Activated T-cell treated with anti-CD3 and anti-CD28 coated beads for 24 hours (primary cell): ENCODE measurements around the gene XRCC1.
A peak's percentile ranks its signal among the peaks of the same experiment; 100 is the strongest.
"Not testable (repeated sequence)": the region's sequence is repeated elsewhere in the genome, so short reads cannot be mapped to it uniquely, and the experiment has no call there.

Experiments used
- DNase-seq: peaks from one replicate; pipeline ENCODE4 v3.0.0-alpha.2; 2020; ENCODE audit warnings: low read depth

Gene XRCC1

DNA sequence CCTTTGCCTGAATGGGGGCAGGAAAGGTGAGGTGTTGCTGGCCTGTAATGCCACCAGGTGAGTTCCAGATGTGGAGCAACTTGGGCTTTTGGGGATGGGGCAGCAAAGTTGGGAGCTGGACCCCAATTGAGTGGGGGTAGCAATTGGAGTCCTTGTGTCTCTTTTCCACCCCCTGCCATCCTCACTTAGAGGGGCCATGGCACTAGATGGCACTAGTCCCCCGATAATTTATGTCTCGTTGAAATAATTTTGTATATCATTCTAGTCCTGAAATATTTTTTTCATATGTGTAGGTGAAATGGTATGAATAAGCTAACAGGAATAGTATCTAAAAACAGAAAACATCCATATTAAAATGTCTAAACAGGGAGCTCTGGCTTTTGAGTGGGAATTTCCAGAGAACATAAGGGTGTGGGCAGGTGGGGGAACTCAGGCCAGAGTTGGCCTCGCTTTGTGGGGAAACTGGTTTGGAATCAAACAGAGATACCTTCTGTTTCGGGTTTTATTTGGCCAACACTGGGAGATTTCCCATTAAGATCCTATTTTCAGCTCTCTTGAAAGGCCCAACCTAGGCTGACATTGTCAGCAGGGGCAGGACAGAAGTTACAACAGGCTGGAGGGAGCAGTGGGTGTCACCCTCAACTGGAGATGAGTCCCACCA is 24.4 kb upstream of the XRCC1 start:
- no peak for DNase-seq

DNA sequence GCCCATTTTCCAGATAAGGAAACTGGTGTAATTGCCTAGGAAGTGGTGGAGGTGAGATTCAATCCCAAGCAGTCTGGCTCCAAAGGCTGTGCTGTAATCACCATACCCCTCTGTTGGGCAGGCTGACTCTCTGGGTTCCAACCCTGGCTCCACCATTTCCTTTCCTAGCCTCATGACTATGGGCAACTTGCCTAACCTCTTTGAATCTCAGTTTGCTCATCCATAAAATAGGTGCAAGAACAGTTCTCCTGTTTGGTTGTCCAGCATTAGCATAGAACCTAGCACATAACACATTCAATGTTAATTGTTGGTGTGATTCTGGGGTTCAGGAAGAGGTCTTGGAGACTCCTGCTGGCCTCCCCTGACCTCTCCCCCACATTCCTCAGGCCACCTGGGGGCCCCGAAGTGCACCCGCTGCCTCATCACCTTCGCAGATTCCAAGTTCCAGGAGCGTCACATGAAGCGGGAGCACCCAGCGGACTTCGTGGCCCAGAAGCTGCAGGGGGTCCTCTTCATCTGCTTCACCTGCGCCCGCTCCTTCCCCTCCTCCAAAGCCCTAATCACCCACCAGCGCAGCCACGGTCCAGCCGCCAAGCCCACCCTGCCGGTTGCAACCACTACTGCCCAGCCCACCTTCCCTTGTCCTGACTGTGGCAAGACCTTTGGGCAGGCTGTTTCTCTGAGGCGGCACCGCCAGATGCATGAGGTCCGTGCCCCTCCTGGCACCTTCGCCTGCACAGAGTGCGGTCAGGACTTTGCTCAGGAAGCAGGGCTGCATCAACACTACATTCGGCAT is 23.3 kb upstream of the XRCC1 start:
- no peak for DNase-seq

DNA sequence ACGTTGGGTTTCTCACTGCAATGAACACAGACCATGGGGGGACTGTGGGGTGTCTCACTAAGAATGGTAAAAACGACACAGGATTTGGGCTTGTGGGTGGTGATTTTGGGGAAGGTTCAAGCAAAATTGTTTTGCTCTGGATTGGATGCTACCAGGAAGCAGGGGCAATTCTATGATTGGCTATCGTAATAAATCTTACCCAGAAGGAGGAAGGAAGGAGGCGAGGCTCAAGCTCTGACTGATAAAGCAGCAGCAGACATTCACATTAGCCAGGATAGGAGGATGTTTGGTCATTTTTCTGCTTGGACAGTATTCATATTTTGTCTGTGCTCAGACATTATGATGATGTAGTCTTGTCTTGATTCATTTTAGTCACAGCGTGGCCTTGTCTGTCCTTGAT is 22.5 kb upstream of the XRCC1 start:
- DNase-seq = no peak

DNA sequence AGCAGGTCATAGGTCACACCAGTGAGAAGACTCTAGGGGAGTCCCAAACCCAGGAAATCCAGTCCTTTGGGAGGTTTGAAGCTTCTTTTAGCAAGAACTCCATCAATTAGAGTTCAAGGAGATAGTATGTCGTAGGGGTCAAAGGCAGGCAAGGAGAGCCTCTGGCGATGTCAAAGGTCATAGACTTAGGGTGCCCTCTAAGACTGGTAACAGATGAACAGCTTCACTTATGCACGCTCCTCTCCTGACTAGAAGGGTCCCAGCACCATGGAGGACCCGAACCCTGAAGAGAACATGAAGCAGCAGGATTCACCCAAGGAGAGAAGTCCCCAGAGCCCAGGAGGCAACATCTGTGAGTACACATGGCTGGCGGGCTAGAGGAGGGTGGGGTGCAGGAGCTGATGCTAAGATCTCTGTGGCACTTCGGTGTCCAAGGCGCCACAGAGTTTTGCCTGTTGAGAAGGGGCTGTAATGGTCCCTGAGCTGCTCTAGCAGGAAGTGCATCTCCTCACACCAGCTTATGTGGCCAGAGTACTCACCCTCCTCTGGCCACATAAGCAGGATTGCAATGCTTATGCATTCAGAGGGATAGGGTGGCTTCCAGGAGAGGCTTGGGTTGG is 21.6 kb upstream of the XRCC1 start:
- no peak for DNase-seq

DNA sequence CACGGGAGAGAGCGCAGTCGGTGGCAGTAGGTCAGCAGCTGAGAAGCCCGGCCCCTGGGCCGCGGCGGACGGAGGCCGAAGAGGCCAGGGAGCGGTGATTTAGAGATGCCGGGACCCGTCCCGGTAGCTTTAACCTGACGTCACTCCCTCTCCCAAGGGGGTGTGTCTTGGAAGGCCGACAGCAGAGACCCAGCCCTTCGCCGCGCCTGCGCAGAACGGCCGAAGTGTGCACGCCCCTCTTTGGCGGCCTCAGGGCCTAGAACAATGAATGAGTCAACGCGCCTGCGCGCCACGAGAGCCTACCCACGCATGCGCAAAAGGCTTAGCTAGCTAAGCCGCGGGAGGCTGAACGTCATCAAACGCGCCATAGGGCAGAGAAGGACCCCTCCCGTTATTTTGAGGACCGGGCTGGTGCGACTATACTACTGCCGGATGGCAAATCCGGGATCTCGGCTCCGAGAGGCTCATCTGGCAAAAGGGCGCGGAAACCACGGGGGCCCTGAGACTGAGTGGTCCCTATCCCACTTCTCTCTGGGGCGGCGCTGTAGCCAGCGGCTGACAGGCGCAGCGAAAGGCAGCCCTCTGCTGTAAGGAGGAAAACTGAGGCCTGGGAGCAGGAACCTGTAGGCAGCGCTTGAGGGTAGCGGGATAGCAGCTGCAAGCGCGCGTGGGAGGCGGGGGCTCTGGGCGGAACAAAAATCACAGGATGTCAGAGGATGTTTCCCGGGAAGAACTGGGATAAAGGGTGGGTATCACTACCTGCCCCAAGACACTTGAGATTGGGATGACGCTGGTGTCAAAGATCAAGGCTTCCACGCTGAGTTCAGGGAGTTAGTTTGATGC is 20.9 kb upstream of the XRCC1 start, which contains the start of the genes IRGQ and ZNF576:
TSS of gene IRGQ (minus strand) at position 136 of the 843 bp plus-strand sequence. CDS start 796 bp downstream, outside the sequence.
TSS of gene ZNF576 (plus strand) at position 597 of the 843 bp plus-strand sequence. CDS start 514 bp downstream, outside the sequence.
- peak; percentile 100 for DNase-seq

DNA sequence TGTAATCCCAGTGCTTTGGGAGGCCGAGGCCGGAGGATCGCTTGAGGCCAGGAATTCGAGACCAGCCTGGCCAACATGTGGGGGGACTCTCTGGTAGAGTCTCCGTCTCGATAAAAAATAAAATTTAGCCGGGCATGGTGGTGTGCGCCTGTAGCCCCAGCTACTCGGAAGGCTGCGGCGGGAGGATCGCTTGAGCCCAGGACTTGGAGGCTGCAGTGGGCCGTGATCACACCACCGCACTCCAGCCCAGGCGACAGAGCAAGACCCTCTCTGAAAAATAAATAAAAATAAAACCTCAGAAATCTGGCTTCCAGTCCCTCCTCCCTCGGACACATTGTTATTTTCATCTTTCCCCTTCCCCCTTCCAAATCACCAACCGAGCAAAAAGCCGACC is 20.3 kb upstream of the XRCC1 start:
- no peak for DNase-seq

DNA sequence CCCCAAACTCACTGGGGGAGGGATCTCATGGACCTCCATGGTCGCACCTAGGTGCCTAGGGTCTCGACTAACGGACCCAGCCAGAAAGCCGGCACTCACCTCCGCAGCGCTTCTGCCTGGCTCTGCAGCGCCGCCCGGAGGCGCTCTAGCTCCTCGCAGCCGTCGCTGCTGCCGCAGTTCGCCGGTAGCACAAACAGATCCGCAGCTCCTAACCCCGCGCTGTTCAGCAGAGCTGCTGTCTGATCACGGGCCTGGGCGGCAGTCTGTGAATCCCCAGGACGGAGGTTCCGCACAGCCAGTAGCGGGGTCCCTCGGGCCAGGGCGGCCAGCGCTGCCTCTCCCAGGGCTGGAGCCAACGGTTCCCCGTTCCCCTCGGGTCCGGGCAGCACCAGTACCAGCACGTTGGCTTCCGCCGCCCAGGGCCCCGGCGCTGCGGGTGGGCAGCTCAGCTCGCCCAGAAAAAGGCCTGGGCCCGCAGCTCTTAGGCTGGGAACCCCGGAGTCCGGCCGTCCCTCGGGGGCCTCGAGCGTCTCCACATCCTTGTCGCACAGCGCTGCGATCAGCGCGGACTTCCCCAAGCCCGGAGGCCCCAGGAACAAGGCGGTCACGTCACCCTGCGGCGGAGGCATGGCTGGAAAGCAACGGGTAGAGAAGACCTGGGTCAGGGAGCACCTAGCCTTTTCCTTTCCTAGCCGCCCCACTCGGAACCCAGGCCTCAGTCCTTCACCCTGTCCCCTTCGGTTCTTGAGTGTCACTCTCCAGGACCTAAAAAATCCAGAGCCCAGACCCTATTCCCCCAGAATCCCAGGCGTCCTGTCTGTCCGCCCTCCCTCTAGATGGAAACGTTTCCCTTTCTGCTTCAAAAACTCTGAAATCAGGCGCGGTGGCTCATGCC is 19.6 kb upstream of the XRCC1 start:
- peak; percentile 54 for DNase-seq

DNA sequence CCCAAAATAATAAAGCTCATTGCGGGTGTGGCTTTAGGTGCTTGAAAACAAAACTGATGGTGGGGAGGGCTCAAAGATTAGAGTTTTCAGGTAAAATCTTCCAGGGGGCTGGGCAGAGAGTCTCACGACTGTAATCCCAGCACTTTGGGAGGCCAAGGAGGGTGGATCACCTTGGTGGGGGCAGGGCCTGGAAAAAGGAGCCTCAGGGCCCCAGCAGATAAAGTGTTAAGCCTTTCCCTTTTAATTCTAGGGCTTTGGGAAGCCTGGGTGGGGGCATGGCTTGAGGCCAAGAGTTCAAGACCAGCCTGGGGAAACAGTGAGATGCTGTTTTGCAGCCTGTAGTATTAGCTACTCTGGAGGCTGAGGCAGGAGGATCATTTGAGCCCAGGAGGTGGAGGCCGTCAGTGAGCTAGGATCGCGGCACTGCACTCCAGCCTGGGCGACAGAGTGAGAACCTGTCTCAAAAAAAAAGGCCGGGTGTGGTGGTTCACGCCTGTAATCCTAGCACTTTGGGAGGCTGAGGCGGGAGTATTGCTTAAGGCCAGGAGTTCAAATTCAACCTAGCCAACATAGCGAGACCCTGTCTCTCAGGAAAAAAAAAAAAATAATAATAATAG is 18.9 kb upstream of the XRCC1 start:
- DNase-seq = no peak

DNA sequence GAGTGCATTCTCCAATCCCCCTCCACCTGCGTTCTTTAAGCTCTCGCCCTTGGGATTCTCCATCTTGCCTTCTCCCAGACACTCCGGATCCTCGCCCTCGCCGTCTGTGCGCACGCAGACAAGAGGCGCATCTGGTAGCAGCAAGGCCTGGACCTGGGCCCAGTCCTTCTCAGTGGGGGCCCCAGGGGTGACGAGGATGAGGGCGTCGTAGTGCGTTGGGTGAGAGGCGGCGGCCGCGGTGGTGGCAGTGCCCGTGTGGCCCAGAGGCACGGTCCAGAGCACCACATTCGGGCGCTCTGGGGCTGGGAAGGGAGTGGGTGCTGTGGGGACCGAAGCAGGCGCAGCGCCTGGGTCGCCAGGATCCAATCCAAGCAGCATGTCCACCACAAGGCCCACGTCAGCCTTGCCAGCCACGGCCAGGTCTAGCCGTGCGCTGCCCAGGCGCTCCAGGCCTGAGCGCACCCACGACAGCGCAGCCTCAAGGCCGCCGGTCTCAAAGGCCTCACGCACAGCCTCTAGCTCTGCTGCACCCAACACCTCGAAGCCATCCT is 17.5 kb upstream of the XRCC1 start:
- DNase-seq = no peak

DNA sequence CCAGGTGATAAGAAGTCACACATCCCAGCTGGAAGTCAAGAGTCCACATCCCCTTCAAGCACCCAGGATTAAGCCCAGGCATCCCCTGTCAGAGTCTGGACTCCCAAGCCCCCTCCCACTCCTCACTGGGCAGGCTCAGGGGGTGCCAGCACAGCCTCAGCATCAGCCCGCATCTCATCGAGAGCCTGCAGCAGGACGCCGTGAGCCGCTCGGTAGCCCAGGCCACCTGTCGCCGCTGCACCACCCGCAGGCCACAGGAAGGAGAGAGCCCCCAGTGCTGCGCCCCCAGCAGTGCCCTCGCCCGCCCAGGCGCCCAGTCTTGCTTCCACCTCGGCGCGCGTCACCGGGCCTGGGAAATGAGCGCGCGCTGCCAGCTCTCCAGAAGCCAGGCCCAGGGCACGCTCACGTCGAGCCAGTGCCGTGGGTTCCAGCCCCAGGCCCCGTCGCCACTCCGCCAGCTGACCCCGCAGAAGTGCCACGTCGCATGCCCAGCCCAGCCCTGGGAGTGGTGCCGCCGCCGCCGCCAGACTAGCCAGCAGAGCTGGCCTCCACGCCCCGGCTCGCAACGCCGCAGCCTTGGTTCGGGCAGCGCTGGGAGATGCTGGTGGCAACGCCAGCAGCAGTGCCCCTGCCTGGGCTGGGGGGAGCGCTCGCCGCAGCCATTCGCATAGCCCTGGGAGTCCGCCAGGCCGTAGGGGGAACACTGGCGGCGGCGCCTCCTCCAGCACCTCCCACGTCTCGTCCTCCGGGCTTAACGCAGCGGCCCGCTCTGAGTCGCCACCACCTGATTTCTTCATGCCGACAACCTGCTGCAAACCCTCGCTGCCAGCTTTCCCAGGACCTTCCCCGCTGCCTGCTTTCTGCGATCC is 16.8 kb upstream of the XRCC1 start:
- no peak for DNase-seq

DNA sequence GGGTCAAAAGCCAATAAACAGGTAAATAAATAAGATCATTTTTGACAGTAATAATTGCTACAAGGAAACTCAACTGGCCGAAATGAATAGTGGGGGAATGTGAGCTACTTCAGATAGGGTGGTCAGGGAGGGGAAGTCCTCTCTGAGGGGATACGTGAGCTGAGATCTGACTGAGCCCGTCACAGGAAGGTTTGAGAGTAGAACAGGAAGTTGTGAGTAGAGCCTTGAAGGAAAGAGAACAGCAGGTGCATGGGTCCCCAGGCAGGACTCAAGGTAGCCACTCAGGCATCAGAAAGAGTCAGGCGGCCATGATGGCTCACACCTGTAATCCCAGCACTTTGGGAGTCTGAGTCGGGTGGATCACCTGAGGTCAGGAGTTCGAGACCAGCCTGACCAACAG is 14.4 kb upstream of the XRCC1 start:
- no peak for DNase-seq

DNA sequence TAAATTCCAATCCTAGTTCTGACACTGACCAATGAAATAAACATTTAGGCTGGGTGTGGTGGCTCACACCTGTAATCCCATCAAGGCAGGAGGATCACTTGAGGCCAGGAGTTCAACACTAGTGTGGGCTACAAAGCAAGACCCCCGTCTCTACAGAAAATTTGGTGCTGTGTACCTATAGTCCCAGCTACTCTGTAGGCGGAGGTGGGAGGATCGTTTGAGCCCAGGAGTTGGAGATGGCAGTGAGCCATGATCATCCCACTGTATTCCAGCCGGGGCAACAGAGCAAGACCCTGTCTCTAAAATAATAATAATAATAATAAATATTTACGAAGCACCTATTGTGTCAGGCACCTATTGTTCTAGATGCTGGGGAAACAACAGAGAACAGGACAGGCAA is 13.9 kb upstream of the XRCC1 start:
- DNase-seq = no peak

DNA sequence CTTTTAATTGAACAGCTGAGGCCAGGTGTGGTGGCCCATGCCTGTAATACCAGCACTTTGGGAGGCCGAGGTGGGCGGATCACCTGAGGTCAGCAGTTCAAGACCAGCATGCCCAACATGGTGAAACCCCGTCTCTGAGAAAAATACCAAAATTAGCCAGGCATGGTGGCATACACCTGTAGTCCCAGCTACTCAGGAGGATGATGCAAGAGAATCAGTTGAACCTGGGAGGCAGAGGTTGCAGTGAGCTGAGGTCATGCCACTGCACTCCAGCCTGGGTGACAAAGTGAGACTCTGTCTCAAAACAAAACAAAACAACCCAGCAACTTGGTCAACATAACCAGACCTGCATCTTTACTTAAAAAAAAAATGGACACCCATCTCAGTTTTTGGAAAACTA is 11.7 kb upstream of the XRCC1 start:
- DNase-seq = not testable (repeated sequence)

DNA sequence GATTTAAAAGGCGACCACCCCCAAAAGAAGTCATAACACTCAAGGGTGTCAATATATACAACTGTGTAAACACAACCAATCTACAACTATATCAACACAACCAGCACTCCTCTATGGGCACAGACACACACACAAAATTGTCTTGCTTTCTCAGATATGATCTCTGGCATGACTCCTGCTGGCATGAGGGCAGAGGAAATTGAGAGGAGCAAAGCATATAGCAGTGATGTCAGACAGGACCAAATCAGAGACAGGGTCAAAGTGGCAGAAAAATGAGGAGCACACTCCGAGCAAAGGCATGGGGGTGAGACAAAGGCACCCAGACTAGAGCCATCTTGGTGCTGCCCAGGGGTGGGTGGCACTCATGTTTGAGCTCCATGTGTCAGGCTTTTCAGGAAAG is 11.0 kb upstream of the XRCC1 start:
- DNase-seq = no peak

DNA sequence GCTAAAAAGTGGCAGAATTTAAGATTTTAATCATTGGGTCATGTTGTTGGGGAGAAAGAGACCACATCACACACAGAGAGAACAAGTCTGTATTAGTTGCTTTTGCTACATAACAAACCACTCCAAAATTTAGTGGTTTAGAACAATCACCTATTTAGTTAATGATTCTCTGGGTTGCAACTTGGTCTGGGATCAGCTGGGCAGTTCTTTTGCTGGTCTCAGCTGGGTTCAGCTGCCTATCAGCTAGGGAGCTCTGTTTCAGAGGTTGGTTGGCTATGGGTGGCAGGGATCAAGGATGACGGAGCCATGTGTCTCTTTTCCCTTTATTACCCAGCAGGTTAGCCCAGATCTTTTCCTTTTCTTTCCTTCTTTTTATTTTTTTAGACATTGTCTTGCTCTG is 9.2 kb upstream of the XRCC1 start:
- DNase-seq = no peak

DNA sequence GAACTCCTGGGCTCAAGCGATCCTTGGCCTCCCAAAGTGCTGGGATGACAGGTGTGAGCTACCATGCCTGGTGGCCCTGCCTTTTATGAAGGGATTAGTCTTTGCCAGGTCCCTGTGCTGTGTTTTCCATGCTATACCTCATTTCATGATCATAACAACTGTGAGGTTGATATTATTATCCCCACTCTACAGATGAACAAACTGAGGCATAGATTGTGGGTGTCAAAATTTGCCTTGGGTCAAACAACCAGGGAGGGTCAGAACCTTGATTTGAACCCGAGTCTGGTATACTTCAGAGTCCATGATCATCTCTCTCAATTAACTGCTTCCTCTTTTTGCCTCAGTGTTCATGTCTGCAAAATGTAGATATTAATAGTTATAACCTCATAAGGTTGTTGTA is 7.2 kb upstream of the XRCC1 start:
- no peak for DNase-seq

DNA sequence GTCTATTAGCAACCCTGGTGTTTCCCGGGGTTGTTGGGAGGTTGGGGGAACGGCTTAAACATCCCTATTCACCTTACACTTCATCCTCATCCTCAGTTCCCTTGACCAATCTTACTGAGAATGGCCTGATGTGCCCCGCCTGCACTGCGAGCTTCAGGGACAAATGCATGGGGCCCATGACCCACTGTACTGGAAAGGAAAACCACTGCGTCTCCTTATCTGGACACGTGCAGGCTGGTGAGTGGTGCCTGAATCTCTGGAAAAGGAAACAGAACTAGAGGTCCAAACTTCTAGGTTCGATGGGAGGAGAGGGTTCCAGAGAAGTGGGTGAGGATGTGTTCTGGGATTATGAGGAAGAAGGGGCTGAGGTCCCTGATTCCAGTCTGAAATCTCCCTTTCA is 6.1 kb upstream of the XRCC1 start:
- DNase-seq = no peak

DNA sequence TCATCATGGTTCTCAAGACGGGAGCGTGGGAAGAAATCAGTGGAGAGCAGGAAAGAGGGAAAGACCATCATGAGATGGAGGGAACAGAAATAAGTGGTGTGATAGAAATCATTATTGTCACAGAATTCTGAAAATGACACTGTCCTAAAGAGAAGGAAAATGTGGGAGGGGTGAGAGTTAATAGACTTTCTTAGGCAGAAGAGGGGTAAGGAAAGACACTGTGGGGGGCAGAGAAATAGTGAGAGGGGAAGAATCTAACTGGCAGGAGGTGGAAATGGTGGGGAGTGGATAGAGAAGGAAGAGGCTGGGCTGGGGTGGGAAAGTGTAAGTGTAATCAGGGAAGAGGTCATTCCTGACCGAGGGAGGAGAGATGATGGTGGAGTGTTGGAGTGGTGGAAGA is 3.5 kb upstream of the XRCC1 start:
- DNase-seq = no peak
